Type B pancreatic cell (in vitro differentiated cells): ENCODE data around the gene TRIM49D1. TPM values are rescaled to one million over a fixed set of nuclear protein-coding genes. Genes with fewer than 3 reads are reported as not detected.

Experiments used
- total RNA-seq: library from RNA; stranded (reverse); gene quantifications from 2 replicates; pipeline ENCODE4 v1.2.1, GENCODE V29; 2021; ENCODE audit warnings: low replicate concordance

The TRIM49D1 gene
- total RNA-seq, 1 donor from 2014 or later, result not detected

Other genes starting within 250 kb of the TRIM49D1 start
- gene TRIM77, start 211.9 kb downstream of the TRIM49D1 start, total RNA-seq, result not detected in 2 replicates
- not detected in 2 replicates for gene TRIM49, start 113.7 kb downstream of the TRIM49D1 start, total RNA-seq
- not detected in 2 replicates for gene TRIM64B, start 43.8 kb downstream of the TRIM49D1 start, total RNA-seq
- not detected in 2 replicates for gene TRIM49D2, start 1.8 kb upstream of the TRIM49D1 start, total RNA-seq
- gene TRIM64, start 43.8 kb upstream of the TRIM49D1 start, total RNA-seq, result not detected in 2 replicates
- not detected in 2 replicates for gene TRIM49C, start 108.9 kb upstream of the TRIM49D1 start, total RNA-seq
- not detected in 2 replicates for gene UBTFL1, start 163.7 kb upstream of the TRIM49D1 start, total RNA-seq
- gene NAALAD2, start 212.4 kb upstream of the TRIM49D1 start, total RNA-seq, result 5.8 and 16.9 TPM in 2 replicates